HG03159 (cell line): Measurements from ENCODE around the gene CARF.
"Not testable (repeated sequence)": the region's sequence is repeated elsewhere in the genome, so short reads cannot be mapped to it uniquely, and the experiment has no call there.

Experiments used
- ATAC-seq: cut with Tn5 transposase; IDR thresholded peaks from one replicate; pipeline ENCODE4 v1.9.1; 2021; ENCODE audit warnings: mild to moderate bottlenecking, moderate library complexity; ENCODE audit not compliant: unreplicated experiment

The CARF gene

GRCh38 chr2:202911512-202912341 lies at the start of gene CARF, which contains the start of gene WDR12:
TSS of gene CARF (plus strand) at chr2:202912275. CDS start at chr2:202941903, 29,628 bp downstream.
TSS of gene WDR12 (minus strand) at chr2:202911673. CDS start at chr2:202911476, 197 bp downstream.
- peak; percentile 79 for ATAC-seq

- peak; percentile 81 for ATAC-seq
Observed at GRCh38 chr2:202870431-202871299, 41.4 kb upstream of the CARF start.

DNA sequence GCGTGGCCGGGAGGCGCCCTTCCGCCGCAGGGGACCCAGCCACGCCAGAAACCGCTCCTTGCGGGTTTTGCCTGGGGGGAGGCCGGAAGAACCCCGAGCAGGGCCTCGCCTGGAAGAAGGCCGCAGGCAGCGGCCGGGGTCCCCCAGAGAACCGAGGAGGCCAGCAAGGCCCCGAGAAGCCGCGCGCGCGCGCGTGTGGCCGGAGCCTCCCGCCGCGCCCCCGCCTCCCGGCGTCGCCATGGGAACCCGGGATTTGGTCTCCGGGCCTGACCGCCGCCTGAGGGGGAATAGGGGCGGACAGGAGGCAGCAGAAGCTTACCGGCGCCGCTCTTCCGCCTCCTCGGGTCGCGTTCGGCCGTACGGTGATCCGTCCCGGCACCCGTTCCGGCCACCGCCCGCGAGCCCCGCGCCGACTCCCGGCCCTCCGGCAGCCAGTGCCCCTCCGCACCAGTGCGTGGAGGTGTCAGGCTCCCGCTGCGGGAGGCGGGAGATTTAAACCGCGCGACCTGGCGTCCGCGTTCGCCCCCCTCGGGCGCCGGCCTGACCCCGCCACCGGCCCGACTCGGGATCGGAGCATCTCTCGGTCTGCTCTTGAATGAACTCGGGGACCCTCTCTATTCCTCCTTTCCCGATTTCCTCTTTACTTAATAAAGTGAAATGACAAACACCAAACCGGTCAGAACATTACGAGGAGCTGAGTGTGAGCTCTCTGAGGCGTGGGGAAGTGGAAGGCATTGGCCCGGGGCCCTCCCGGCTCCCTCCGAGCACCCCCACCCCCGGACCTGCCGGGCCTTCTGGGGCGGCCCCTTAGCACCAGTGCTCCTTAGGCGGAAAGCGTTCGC lies 40.6 kb upstream of the CARF start, which contains the start of gene ICA1L:
ICA1L (minus strand) TSS at position 467 of the 842 bp plus-strand sequence. CDS start 42,757 bp downstream, outside the sequence.
- peak; percentile 49 for ATAC-seq

DNA sequence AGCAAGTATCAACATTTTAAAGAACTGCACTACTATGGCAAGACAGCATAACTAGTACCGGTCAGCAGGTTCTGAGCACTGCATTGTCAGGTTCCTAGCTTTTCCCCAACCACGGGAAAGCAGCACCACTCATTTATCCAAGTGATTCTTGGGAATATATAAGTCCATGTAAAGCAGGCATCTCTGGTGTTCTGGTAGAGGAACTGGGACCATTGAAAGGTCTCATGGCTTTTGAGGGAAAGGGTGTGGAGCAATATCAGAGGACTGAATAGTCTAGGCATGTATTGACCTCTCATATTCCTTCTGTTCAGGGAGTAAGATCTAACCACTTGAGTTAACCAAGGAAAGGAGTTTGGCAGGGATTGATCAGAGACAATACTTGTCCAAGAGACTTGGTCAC lies 34.4 kb upstream of the CARF start:
- no peak for ATAC-seq

DNA sequence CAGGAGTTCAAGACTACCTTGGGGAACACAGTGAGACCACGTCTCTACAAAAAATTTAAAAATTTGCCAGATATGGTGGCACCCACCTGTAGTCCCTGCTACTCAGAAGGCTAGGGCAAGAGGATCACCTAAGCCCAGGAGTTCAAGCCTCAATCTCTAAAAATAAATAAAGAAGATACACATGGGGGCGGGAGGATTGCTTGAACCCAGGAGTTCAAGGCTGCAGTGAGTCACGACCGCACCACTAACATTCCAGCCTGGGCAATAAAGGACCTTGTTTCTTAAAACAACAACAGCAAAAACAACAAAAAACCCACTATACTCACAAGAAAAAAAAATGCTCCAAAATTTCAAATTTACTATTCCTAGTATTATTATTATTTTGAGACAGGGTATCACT lies 30.5 kb upstream of the CARF start:
- no peak for ATAC-seq

GRCh38 chr2:202883987-202884675 lies 27.9 kb upstream of the CARF start:
- no peak for ATAC-seq

- no peak for ATAC-seq
Observed at GRCh38 chr2:202885190-202885589, 26.9 kb upstream of the CARF start.

GRCh38 chr2:202905507-202905906 lies 6.6 kb upstream of the CARF start:
- not testable (repeated sequence) for ATAC-seq

GRCh38 chr2:202908186-202908585 lies 3.9 kb upstream of the CARF start:
- no peak for ATAC-seq

- ATAC-seq: no peak
Observed at GRCh38 chr2:202909394-202910192, 2.5 kb upstream of the CARF start.

GRCh38 chr2:202910250-202910649 lies 1.8 kb upstream of the CARF start:
- not testable (repeated sequence) for ATAC-seq

DNA sequence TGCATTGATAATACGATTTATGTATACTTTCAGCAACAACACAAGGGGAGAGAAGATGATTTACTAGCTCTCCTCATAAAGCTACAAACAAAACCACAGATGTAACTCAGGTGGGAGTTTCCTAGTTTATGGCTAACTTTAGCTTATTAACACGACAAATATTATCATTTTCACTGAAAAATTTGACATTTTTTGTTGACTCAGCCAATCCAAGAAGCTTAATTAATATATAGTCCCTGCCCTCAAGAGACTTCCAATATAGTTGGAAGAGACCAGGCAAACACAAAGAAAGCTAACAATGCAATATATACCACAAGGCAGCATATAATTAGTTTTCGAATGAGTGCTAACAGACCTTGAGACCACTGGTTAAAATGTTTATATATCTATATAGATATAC lies 1.4 kb upstream of the CARF start:
- ATAC-seq: no peak

- no peak for ATAC-seq
Observed at GRCh38 chr2:202911203-202911511, 918 bp upstream of the CARF start.

GRCh38 chr2:202912342-202913201 lies 497 bp downstream of the CARF start:
- peak; percentile 56 for ATAC-seq

DNA sequence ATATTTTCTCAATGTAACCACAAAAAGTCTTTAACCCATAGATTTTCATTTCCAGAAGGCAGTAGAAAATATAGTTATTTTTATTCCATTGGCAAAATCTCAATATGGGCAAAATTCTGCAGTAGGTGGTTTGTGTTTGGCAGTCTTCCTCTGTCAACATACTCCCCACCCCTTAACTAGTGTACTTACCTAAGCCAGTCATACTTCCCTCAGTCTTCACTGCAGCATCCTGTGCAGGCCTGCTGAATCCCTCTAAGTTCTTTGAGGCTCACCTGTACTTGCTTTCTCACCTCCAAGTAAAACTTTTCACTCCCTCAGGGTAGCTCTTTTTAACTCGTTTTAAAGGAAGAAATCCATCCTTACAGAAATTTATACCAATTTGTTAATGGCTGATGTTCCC lies 6.8 kb downstream of the CARF start:
- no peak for ATAC-seq

GRCh38 chr2:202932425-202933138 lies 20.5 kb downstream of the CARF start:
- no peak for ATAC-seq

- no peak for ATAC-seq
Observed at GRCh38 chr2:202933139-202933510, 21.1 kb downstream of the CARF start.

DNA sequence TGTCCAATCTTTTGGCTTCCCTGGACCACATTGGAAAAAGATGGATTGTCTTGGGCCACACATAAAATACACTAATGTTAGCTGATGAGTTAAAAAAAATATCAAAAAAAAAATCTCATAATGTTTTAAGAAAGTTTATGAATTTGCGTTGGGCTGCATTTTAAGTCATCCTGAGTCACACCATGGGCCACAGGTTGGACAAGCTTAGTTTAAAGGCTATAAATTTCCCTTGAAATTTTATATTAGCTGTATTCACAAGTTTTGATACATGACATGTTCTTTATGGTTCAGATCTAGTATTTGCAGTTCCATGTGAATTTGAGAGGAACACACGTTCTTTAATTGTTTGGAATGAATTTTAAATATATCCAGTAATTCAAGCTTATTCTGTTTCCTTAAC lies 21.9 kb downstream of the CARF start:
- ATAC-seq: no peak
